ENCODE data around the gene REPIN1.
"Not testable (repeated sequence)": the region's sequence is repeated elsewhere in the genome, so short reads cannot be mapped to it uniquely, and the experiment has no call there.

Gene REPIN1

DNA sequence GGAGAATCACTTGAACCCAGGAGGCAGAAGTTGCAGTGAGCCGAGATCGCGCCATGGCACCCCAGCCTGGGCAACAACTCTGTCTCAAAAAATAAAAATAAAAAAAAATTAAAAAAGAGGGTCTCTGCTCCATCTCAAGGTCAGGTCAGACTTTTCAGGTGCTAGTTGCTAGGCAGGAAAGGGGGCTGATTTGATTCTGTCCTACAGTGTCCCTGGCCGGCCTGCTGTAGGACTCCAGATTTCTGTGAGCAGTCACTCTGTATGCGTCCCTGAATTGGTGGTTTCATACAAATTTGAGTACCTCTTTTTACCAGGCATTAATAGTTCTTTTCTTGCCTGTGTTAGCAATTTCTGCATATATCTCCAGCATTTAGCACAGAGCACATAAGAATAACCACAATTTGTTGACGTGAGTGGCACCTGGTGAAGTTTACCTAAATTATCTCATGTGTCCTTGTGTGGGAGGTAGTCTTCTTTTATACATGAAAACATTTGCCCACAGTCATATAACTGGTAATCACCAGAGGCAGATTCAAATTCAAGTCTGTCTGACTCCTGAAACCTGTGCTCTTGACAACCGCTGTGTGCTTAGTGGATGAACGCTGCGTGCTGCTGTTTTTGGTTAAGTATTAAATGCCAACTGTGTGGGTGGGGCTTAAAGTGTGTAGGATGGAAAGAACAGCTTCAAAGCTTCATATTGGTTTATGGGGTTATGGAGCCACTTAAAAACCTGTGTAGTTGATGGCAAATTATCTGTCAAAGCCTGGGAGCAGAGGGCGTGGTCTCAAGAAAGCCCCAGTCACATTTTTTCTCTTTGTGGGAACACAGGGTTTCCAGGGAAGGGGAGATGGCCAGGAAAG, 7.3 kb downstream of the REPIN1 start:
- DNase-seq (ENCODE audit: low read depth, low spot score), result no peak

DNA sequence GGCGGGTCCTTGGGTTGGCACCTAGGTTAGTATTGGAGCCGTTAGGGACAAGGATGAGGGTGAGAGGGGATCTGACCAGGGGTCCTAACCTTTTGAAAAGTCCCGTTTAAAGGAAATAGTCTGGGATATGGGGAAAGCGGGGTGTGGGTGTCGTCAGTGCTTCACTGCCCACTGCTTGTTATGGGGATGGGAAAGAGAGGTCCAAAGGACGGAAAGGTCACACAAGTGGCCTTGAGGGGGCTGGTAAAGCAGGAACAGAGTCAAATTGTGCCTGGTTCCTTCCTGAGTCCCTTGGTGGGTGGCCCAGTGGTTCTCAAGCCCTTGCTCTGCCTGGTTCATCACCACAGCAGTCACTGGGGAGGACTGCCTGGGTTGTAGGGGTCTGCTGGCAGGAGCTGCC, 7.9 kb downstream of the REPIN1 start:
- DNase-seq (ENCODE audit: low read depth, low spot score), result no peak

DNA sequence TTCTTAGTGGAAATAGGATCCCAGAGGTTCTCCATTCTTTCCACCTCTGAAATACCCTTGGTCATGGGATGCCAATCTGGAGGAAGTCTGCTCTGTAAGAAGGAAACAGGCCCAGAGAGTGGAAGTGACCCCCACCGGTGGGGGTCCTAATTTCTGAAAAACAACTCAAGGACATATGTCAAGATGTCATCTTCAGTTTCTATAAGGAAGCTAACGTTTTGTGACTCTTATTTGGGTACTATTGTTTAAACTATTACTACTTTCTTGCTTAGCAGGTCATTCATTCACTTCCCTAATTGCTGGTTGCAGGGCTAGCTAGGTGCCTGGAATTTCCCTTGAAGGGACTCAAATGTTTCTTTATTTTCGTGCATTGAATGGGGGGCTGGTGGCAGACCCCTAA, 8.6 kb downstream of the REPIN1 start:
- no peak for DNase-seq (ENCODE audit: low read depth, low spot score)

DNA sequence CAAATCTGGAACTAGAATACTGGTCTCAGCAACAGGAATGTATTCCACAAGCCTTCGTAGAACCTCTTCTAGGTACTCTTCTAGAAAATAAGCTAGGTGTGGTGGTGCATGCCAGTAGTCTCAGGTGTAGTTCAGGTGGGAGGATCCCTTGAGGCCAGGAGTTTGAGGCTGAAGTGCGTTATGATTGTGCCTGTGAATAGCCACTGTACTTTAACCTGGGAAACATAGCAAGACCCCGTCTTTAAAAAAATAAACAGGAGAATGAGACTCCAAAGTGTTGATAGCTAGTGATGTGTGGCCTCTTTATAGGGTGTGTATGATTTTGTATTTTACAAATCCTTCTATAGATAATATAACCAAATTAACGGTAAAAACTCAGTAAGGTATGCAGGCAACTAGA, 9.0 kb downstream of the REPIN1 start:
- no peak for DNase-seq (ENCODE audit: low read depth, low spot score)

DNA sequence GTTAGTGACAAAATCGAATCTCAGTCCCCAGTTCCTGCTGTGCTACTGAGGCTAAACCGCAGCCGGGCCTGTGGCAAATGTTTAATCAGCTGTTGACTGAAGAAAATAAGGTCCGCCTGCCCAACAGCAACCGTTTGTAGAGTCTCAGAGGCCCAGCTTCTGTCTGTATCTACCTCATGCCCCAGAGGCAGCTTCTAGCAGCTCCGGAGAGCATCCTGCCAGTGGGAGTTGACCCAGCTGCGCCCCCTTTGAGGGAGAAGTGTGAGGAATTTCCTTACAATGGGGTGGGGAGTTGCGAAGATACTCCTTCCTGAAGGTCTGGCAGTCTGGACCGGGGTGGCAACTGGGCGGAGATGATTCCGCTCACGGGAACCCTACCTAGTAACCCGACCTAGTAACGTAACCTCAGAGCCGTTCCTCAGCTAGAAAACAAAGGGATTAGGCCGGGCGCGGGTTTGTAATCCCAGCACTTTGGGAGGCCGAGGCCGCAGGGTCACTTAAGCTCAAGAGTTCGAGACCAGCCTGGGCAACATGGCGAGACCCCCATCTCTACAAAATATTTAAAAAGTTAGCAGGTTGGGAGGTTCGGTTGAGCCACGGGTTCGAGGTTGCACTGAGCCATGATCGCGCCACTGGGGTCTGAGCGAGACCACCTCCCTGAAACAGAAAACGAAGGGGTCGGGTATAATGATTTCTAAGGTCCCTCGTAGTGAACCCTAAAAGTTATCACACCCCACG, 9.7 kb downstream of the REPIN1 start:
- peak; percentile 57 for DNase-seq (ENCODE audit: low read depth, low spot score)

DNA sequence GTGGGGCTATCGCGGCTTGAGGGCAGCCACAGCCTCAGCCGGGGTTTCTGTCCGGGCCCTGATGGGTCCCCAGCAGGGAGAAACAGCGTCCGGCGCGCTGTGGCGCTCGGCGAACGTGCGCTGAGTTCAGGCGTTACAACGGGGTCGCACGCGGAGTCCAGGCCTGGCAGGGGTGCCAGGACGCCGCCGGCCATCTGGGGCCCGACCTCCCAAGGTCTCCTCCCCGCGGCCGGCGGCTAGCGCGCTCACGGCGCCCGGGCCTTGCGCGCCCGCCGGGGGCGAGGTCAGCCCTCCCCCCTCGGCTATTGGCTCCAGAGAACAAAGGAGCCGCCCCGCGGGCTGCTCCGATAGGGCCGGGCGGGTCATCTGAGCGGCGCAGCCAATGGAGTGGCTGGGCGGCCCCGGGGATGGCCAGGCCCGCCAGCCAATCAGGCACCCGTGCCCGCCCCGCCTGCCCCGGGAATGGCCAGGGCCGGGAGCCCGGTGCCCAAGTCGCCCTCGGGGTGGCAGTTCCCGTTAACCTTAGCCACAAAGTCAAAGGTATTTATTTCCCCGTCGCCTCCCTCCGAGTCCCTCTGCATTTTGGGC, 10.3 kb downstream of the REPIN1 start, which contains the start of gene ZNF775:
Gene ZNF775, plus strand, starts transcription at position 478 of the 588 bp plus-strand sequence. CDS start 9,141 bp downstream, outside the sequence.
- DNase-seq (ENCODE audit: low read depth, low spot score), result peak; percentile 72

DNA sequence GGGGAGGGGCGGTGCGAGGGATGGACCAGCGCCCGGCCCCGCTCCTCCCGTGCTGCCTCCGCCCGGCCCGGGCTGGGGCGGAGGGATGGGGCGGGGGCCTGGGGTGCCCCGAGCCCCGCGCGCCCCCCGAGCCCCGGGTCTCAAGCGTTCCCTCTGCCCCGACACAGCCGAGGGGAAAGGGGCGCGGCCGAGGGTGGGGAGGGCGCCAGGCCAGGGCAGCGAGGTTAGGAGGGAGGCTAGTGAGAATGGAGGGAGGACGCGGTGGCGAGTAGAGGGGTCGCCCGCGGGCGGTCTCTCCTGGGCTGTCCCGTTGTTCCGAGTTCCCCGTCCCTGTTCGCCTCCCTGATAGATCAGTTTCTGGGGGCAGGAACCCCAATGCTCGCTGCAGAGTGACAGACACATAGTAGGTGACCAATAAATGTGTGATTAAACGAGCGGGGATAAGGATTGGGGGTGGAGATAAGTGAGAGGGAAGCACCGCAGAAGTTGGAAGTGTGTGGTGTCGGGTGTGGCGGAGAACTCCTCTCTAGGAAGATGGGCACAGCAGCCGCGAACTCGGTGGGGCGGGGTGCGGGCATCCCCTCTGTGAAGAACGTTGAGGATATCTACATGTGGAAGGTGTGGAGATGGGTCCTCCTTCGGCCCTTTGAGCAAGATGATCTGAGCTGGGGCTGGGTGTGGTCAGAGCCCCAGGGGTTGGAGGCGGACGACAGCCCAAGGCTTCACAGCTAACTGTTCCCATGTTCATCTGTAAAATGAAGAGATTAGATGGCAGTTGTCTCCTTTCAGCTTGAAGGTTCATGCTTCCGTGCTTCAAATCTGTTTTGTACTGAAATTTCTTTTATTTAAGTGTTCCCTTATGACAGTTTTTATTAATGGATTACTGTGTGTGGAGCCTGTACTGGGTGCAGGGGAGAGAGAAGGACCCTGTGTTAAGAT, 11.1 kb downstream of the REPIN1 start:
- DNase-seq (ENCODE audit: low read depth, low spot score), result no peak

DNA sequence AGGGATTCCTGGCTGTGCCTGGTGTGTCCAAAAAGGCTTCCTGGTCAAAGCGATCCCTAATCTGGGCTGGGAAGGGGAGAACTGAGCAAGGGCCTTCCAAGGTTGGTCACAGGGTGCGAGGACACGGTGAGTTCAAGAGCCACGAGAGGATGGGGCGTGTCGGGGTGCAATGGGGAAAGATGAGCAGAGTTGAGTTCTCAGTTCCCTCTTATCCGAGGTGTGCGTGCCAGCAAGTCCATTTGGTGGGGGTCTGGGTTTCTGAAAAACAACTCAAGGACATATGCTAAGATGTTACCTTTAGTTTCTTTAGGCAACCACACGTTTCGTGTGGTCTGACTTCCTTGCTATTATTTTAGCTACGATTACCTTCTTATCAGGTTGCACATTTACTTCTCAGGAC, 11.8 kb downstream of the REPIN1 start:
- no peak for DNase-seq (ENCODE audit: low read depth, low spot score)

DNA sequence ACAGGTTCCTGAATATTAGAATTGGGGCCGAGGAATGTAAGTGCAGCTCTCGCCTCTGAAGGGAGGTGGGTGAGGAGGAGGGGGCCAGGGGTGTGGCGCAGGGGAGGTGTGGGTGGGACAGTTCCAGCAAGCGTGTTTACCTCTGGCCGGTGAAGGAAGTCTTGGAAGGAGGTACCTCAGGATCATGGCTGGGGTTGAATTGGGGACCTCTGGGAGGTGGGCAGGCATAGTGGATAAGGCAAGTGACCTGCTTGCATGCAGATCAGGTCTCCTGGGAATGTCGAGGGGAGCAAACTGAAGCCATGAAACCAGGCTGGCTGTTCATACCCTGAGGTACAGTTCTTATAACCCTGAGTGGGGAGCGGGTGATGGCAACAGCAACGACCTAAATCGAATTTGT, 12.5 kb downstream of the REPIN1 start:
- no peak for DNase-seq (ENCODE audit: low read depth, low spot score)

DNA sequence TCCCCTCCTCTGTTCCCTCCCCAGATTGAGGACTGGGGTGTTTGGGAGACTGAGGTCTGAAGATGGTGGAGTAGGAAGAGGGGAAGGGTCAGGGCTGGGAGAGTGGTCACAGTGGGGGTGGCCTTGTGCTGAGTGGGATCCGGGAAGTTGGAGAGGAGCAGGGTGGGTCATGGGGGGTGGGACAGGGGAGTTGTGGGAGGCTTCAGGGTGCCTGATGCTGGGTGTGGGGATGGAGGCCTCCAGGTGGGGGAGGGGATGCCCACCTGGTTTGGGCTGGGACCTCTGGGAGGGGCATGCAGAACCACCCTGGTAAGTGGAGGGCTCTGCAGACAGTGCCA, 13.1 kb downstream of the REPIN1 start:
- no peak for DNase-seq (ENCODE audit: low read depth, low spot score)

DNA sequence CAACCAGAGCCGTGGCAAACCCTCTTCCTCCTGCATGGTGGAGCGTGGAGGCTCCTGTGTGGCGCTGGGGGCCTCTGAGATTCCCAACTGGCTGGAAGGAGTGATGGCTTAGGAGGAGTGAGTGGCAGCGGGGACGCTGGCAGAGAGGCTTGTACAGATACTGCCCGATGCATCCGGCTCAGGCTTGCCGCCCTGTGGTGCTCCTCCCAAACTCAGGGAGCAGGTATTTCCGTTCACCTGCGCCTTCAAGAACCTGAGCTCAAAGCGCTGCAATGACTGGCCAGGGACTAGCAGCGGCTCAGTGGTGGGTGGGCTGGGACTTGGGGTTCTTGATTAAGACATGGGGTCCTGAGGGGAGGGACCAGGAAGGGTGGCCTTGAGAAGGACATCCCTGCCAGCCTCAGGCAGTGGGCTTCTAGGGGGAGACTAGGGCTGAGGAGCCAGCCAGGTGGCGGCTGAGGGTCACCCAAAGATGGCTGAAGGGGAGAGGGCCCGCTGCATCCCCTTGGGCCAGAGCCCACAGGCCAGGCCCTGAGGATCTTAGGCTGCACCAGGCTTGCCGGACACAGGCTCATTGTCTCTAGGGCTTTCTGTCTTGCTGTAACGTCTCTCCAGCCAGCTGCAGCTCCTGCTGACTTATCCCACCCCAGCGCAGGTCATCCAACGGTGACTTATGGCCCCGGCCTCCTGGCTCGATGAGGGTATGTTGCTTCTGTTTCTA, 13.7 kb downstream of the REPIN1 start:
- no peak for DNase-seq (ENCODE audit: low read depth, low spot score)

DNA sequence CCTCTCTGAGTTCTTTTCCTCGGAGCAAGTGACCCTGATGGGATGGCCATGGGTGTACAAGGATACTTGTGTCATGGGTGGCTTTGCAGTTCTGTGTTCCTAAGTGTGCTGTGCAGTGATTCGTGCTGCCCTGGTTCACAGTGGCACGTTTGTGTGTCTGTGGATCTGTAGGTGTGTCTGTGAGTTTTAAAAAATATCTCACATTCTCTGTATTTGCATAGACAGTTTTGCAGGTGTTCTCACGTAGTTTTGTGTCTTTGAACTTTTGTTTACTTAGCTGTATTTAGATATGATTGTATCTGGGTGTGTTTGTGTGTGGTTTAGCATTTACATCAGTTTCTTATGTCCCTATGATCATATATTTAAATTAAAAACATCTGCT, 14.2 kb downstream of the REPIN1 start:
- no peak for DNase-seq (ENCODE audit: low read depth, low spot score)

DNA sequence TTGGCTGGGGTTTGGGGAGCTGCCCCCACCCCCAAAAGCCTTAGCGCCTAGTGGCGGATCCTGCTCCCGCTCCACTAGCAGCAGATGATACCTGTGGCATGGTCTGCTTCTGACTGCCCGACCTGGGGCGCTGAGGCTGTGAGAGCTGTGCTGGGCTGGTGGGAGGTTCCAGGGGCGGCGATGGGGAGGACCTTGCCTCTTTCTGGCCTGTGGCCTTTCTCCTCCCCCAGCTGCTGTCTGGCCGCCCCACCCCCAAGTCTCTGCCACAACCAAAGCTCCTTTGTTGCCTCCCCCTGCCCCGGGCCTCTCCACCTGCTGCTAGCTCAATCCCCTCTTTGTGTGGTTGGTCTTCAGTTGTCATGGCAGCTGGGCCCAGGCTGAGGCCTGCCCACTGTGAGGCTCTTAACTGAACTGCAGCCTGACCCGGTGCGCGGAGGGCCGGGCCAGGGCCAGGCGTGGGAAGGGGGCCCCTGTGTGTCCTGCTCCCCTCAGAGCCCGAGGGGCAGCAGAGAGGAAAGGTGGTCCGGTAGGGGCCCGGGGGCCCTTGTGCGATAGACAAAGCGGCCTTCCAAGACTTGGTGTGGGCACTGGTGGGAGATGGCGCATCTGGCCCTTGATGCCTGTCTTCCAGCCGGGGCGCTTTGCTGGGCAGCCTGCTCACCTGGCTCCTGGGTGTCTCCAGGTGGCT, 15.2 kb downstream of the REPIN1 start:
- no peak for DNase-seq (ENCODE audit: low read depth, low spot score)

DNA sequence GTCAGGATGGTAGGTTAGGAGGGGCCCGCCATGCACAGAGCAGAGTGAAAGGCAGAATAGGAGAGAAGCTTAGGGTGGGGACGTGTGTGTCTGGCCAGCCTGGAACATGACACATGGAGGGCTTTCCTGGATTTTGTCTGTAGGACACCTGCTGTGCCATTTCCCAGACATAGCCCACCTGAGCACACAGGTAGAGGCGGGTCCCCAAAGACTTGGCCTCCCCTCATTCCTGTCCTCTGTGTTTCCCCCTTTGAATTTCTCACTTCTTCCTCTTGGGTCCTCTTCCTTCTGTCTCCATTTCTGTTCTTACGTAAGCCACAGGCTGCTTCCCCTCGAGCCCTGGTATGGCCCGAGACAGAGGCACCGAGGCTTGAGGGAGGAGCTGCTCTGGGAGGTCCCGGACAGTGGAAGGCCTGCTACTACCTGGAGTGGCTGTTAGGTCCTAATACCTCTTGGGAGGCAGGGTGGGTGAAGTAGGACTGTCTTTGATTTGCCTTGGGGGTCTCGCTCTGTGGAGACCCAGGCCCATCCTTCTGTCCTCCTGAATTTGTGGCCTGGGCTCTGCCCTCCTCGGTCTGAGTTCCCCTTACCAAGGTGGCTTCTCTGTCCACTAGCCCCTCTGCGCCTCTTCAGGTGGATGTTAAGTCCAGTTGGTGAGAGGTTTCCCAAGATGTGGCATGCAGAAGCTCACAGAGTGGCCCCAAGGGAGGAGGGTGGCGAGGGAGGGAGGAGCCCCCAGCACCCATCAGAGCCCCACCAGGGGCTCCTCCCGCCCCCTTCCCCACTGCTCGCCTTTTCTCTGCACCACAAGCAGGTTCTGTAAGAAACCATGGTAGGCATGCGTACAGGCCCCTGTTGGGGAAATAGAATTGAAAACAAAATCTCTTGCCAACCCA, 16.0 kb downstream of the REPIN1 start:
- no peak for DNase-seq (ENCODE audit: low read depth, low spot score)

DNA sequence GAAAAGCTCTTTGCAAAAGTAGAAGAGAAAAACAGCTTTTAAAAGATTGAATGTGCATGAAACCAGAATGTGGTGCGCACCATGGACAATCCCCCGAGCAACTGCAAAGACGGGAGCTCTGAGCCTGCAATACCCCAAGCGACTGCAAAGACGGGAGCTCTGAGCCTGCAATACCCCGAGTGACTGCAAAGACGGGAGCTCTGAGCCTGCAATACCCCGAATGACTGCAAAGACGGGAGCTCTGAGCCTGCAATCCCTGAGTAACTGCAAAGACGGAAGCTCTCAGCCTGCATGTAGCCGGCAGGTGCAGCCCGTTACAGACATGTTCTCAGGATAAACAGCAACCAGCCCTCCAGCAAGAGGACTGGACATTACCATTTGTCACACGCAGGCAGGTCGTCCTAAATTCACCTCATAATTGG, 16.7 kb downstream of the REPIN1 start:
- DNase-seq (ENCODE audit: low read depth, low spot score), result no peak

DNA sequence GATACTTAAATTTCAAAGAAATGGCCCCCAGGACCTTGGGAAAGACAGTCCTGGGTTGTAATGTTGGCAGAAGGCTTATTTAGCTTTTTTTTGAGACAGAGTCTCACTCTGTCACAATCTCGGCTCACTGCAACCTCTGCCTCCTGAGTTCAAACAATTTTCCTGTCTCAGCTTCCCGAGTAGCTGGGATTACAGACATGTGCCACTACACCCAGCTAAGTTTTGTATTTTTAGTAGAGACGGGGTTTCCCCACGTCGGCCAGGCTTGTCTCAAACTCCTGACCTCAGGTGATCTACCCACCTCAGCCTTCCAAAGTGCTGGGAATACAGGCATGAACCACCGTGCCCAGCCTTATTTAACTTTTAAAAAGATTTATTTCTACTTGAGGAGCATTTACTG, 17.3 kb downstream of the REPIN1 start:
- not testable (repeated sequence) for DNase-seq (ENCODE audit: low read depth, low spot score)

DNA sequence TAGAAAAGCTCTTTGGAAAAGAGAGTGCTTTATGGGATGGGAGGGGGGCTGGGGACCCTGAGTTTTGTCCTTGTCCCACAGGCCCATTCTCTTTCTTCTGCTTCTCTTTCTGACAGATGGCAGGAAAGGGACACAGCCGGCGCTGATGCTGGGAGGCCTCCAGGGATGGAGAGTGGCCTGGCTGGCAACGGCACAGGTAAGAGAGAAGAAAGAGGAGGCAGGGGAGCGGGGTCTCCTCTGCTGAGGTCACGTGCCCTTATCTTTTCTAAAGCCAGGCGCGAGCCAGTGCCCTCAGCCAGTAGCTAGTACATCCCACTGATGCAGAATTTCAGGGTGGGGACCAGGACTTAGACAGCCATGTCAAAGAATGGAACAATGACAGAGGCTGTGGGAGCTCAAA, 19.7 kb downstream of the REPIN1 start:
- no peak for DNase-seq (ENCODE audit: low read depth, low spot score)

DNA sequence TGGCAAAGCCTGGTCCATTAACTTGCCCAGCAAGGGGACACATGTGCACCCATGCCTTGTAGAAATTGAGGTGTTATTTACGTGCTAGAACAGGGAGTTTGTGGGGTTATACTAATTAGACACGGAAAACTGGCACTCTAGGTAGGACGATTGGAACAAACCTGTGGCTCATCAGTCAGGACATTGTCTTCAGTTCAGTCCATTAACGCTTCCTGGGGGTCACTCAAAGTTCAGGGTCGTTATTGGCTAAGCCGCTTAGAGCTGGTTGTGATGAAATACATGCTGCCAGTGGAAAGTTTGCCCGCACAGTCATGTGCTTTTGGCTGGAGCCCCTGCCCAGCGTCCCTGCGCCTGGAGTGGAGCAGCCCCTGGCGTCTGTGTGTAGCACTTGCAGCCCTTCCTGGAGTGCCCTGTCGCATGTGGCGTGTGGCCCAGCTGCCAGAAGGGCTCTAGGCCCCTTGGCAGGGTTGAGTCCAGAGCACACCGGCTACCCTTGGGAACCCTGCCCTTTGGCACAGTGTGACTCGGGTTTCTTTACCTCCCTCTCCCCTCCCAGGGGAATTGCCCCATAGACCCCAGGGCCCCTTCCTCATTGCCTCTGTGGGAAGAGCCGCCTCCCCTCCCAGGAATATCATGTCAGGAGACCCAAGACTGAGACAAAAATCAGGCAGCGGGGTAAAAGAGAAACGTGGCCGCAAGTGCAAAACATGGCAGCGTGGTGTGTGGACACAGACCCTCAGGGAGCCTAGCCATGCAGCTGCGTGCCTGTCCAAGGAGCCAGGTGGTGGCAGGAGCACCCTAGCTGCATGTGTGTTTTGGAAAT, 20.3 kb downstream of the REPIN1 start:
- no peak for DNase-seq (ENCODE audit: low read depth, low spot score)

DNA sequence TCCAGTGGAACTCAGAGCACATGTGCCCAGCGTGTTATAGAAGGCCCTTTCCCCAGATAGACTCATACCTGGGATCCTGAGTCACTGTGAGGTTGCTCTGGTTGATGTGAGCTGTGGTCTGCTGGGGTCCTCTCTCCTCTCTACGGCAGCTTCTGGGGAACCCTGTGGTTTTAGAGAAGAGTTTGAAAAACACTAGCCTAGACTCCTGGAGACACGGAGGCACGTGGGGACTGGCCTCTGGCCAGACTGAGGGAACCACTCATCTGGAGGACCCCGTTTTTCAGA, 20.9 kb downstream of the REPIN1 start:
- no peak for DNase-seq (ENCODE audit: low read depth, low spot score)
